Measurements from ENCODE around the gene LCLAT1. TPM values are rescaled to one million over a fixed set of nuclear protein-coding genes. Genes with fewer than 3 reads are reported as not detected.
A peak's percentile ranks its signal among the peaks of the same experiment; 100 is the strongest.

Gene LCLAT1
- total RNA-seq, 4 donors from 2014 or later = 25.3 to 55.4 (median 43.1) TPM

GRCh38 chr2:30414961-30415360 lies 32.1 kb upstream of the LCLAT1 start:
- Histone ChIP-seq H3K4me1 (peaks cover 12 to 55% (median 22%) of the 10 kb centered on the region in 3 donors), H3K9me3 (no peaks in the 10 kb centered on the region), H3K4me3 (no peak overlapping the region), H3K27me3 (no peaks in the 10 kb centered on the region), H3K36me3 (no peaks in the 10 kb centered on the region), H3K27ac (peak overlapping the region in 1 of 4 donors; percentile 81)
- 75 to 91% methylated on average over 2 of the region's 2 CpGs for WGBS, 2 donors (ENCODE audit: low coverage in 1 of 2)
- TF ChIP-seq POLR2A (IDR thresholded peaks at IDR 0.05) (no peak), CTCF (IDR thresholded peaks at IDR 0.05) (no peak), EP300 (IDR thresholded peaks at IDR 0.05) (no peak), POLR2AphosphoS5 (IDR thresholded peaks at IDR 0.05) (no peak)
- ATAC-seq = no peak

- no peaks in the 10 kb centered on the region for H3K36me3 ChIP-seq
- no peak overlapping the region for H3K4me3 ChIP-seq
- H3K27me3 ChIP-seq = no peaks in the 10 kb centered on the region
- H3K9me3 ChIP-seq = no peaks in the 10 kb centered on the region
- H3K4me1 ChIP-seq = peaks cover 18 to 48% (median 24%) of the 10 kb centered on the region in 3 donors
- 51% methylated on average over 2 of the region's 3 CpGs; no CpG with 5 or more reads in 1 of the 2 donors for WGBS, 2 donors (ENCODE audit: low coverage in 1 of 2)
- peak; percentile 79 for ATAC-seq
- H3K27ac ChIP-seq = peak overlapping the region in 3 of 4 donors; percentile 36 to 52 (median 45)
- TF ChIP-seq POLR2AphosphoS5 (IDR thresholded peaks at IDR 0.05) = no peak
- TF ChIP-seq POLR2A (IDR thresholded peaks at IDR 0.05) = no peak
- TF ChIP-seq EP300 (IDR thresholded peaks at IDR 0.05) = no peak
- TF ChIP-seq CTCF (IDR thresholded peaks at IDR 0.05) = no peak
Measured at GRCh38 chr2:30417253-30417652, 29.8 kb upstream of the LCLAT1 start.

- H3K4me1 ChIP-seq = peaks cover 11 to 58% (median 15%) of the 10 kb centered on the region in 3 donors
- H3K36me3 ChIP-seq = no peaks in the 10 kb centered on the region
- TF ChIP-seq CTCF (IDR thresholded peaks at IDR 0.05) (no peak), POLR2AphosphoS5 (IDR thresholded peaks at IDR 0.05) (no peak), POLR2A (IDR thresholded peaks at IDR 0.05) (no peak), EP300 (IDR thresholded peaks at IDR 0.05) (no peak)
- no peak overlapping the region for H3K4me3 ChIP-seq
- no peak for ATAC-seq
- 63 to 65% methylated on average over 2 to 3 of the region's 3 CpGs for WGBS, 2 donors (ENCODE audit: low coverage in 1 of 2)
- no peaks in the 10 kb centered on the region for H3K27me3 ChIP-seq
- H3K9me3 ChIP-seq = no peaks in the 10 kb centered on the region
- peak overlapping the region in 3 of 4 donors; percentile 72 to 78 (median 72) for H3K27ac ChIP-seq
Measured at GRCh38 chr2:30421026-30421603, 25.9 kb upstream of the LCLAT1 start.

GRCh38 chr2:30421604-30422443 lies 25.2 kb upstream of the LCLAT1 start:
- no peaks in the 10 kb centered on the region for H3K9me3 ChIP-seq
- H3K27me3 ChIP-seq = no peaks in the 10 kb centered on the region
- peaks cover 11 to 51% (median 15%) of the 10 kb centered on the region in 3 donors for H3K4me1 ChIP-seq
- no peak for ATAC-seq
- H3K4me3 ChIP-seq = no peak overlapping the region
- peak overlapping the region; percentile 53 to 78 (median 72) for H3K27ac ChIP-seq
- TF ChIP-seq CTCF (IDR thresholded peaks at IDR 0.05) = no peak
- no peak for TF ChIP-seq POLR2A (IDR thresholded peaks at IDR 0.05)
- TF ChIP-seq POLR2AphosphoS5 (IDR thresholded peaks at IDR 0.05) = peak; percentile 43
- TF ChIP-seq EP300 (IDR thresholded peaks at IDR 0.05) = no peak
- H3K36me3 ChIP-seq = no peaks in the 10 kb centered on the region
- WGBS, 2 donors (ENCODE audit: low coverage in 1 of 2) = 10 to 19% methylated on average over 9 to 10 of the region's 11 CpGs
